OCI-M2 (cell line): Measurements from ENCODE around the gene CTIF.
"Not testable (repeated sequence)": the region's sequence is repeated elsewhere in the genome, so short reads cannot be mapped to it uniquely, and the experiment has no call there.

Source experiments
- DNase-seq: peaks from one replicate; lab custom pipeline; 2025; ENCODE audit not compliant: unreplicated experiment; lab: John Stamatoyannopoulos, UW

CTIF gene

GRCh38 chr18:48538531-48539405, at the start of gene CTIF:
CTIF (plus strand) TSS chr18:48539031; CDS start chr18:48619566, 80,535 bp downstream.
- DNase-seq, result peak; percentile 14

GRCh38 chr18:48490641-48491293, 48.1 kb upstream of the CTIF start:
- no peak for DNase-seq

- DNase-seq, result no peak
Measured at GRCh38 chr18:48492880-48493279, 46.0 kb upstream of the CTIF start.

GRCh38 chr18:48493434-48494230, 45.2 kb upstream of the CTIF start:
- no peak for DNase-seq

- no peak for DNase-seq
Measured at GRCh38 chr18:48497863-48498262, 41.0 kb upstream of the CTIF start.

- no peak for DNase-seq
Measured at GRCh38 chr18:48500517-48500916, 38.3 kb upstream of the CTIF start.

GRCh38 chr18:48502906-48503305, 35.9 kb upstream of the CTIF start:
- DNase-seq, result no peak

- DNase-seq, result no peak
Measured at GRCh38 chr18:48504819-48505218, 34.0 kb upstream of the CTIF start.

GRCh38 chr18:48506983-48507568, 31.8 kb upstream of the CTIF start:
- not testable (repeated sequence) for DNase-seq

GRCh38 chr18:48512498-48512897, 26.3 kb upstream of the CTIF start:
- not testable (repeated sequence) for DNase-seq

- DNase-seq, result no peak
Measured at GRCh38 chr18:48514786-48515185, 24.0 kb upstream of the CTIF start.

GRCh38 chr18:48517048-48517447, 21.8 kb upstream of the CTIF start:
- no peak for DNase-seq

GRCh38 chr18:48519431-48520100, 19.3 kb upstream of the CTIF start:
- DNase-seq, result no peak

GRCh38 chr18:48521723-48522122, 17.1 kb upstream of the CTIF start:
- no peak for DNase-seq

GRCh38 chr18:48525671-48526070, 13.2 kb upstream of the CTIF start:
- no peak for DNase-seq

GRCh38 chr18:48527461-48527860, 11.4 kb upstream of the CTIF start:
- no peak for DNase-seq

GRCh38 chr18:48528861-48529260, 10.0 kb upstream of the CTIF start:
- DNase-seq, result no peak

GRCh38 chr18:48529796-48530195, 9.0 kb upstream of the CTIF start:
- no peak for DNase-seq

- DNase-seq, result no peak
Measured at GRCh38 chr18:48530399-48531081, 8.3 kb upstream of the CTIF start.

- no peak for DNase-seq
Measured at GRCh38 chr18:48531082-48531403, 7.8 kb upstream of the CTIF start.
